Stimulated activated naive CD4-positive, alpha-beta T cell treated with Interleukin-2 at 50 U/mL for 16 hours (primary cell): ENCODE results near the gene IKZF4.

Experiments used
- DNase-seq: peaks from one replicate; lab custom pipeline; 2025; lab: John Stamatoyannopoulos, UW

IKZF4 gene

DNA sequence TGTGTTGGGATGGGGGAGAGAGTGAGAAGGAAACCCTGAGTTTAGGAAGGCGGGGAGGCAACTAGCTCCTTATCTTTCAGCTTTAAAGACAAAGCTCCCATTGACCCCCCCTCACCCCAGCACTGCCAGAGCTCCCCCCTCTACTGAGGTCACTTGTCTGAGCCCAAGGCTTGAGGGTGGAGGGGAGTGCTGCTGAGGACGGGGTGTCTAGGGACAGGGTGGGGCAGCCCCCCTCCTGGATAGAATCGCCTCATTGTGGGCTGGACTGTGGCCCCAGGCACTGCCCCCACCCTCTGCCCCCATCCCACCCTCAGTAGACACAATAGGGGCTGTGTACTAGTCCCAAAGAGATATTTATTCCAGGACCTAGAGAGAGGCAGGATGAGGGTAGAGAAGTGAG lies 62.1 kb downstream of the IKZF4 start:
- no peak for DNase-seq

DNA sequence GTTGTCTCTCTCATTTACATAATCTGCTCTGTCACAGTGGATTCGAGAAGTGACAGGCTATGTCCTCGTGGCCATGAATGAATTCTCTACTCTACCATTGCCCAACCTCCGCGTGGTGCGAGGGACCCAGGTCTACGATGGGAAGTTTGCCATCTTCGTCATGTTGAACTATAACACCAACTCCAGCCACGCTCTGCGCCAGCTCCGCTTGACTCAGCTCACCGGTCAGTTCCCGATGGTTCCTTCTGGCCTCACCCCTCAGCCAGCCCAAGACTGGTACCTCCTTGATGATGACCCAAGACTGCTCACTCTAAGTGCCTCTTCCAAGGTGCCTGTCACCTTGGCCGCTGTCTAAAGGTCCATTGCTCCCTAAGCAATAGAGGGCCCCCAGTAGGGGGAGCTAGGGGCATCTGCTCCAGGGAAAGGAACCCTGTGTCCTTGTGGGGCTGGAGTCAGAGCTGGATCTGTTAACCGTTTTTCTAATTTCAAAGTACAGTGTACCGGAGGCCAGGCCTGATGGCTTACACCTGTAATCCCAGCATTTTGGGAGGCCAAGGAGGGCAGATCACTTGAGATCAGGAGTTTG lies 64.2 kb downstream of the IKZF4 start:
- DNase-seq, result no peak

DNA sequence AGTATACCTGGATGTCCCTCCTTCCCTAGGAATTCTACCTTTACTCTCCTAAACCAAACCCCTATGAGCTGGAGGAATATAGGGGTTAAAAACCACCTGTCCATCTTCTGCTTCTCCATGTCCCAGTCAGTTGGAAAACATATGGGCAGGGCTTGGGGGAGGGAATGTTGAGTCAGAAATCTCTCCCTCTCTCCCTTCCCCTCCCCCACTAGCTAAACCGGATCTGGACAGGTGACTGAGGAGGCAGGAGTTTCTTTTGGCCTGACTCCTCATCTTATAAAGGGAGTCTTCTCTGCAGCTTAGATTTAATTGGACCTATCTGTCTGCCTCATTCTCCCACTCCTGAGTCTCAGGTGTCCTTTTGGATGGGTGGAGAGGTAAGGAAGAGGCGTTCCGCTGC lies 65.3 kb downstream of the IKZF4 start:
- no peak for DNase-seq

DNA sequence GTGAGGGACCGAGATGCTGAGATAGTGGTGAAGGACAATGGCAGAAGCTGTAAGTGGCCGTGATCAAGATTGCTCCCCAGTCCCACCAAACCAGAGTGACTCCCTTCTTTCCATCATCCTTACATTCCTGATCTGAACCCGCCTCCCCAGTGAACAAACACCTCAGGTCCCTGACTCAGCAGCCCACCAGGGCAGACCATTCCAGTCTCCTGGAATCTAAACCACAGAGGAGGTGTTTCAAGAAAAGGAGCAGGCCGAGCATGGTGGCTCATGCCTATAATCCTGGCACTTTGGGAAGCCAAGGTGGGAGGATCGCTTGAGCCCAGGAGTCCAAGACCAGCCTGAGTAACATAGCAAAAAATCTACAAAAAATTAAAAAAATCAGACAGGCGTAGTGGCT lies 65.8 kb downstream of the IKZF4 start:
- no peak for DNase-seq

DNA sequence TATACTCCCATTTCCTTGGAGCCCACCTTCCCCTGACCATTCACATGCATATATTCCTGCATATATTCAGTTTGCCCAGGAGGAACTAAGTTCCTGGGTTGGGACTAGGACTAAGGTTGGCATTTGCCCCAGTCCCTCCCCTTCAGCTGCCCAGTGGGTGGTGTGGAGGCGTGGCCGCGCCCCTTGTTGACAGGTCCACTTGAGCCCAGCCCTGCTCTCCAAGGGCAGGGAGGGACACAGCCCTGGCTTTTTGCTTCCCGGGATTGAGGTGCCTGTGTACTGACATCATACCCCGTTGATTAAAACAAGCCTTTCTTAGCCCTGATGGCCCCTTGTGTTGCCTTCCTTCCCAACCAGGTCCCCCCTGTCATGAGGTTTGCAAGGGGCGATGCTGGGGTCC lies 66.4 kb downstream of the IKZF4 start:
- DNase-seq, result no peak
